SK-N-SH (cell line): ENCODE data around the gene PACSIN2. TPM values are rescaled to one million over a fixed set of nuclear protein-coding genes. Genes with fewer than 3 reads are reported as not detected.

Experiments used
- CTCF ChIA-PET: fragments of 300-600, 350-600 bp; formaldehyde crosslinking; extraction: SDS; loops from one replicate; lab custom pipeline; 2021; lab: Yijun Ruan, JAX
- POLR2A ChIA-PET: fragments of 350-600 bp; sonication (Branson Sonifier 250); formaldehyde crosslinking; extraction: SDS; loops from one replicate; lab custom pipeline; 2020; ENCODE audit warnings: antibody characterized with exemption, inconsistent platforms; lab: Yijun Ruan, JAX
- DNase-seq: peaks from one replicate; pipeline ENCODE4 v3.0.0; 2012
- H2AFZ ChIP-seq: fragments of 200-600 bp; sonication (generic); 2 replicates; pipeline ENCODE4 v1.8.1; 2016; ENCODE audit warnings: antibody characterized with exemption, mild to moderate bottlenecking, low read depth
- H3F3A ChIP-seq: fragments of 200-600 bp; sonication (generic); replicated peaks from 2 replicates; pipeline ENCODE3; 2016; ENCODE audit warnings: antibody characterized with exemption, mild to moderate bottlenecking; ENCODE audit not compliant: insufficient read depth
- H3K27ac ChIP-seq, 2 experiments: fragments of 200-500 bp in 1 of 2; fragments of 200-600 bp in 1 of 2; sonication (Bioruptor generic) in 1 of 2; sonication (generic), shearing (Covaris generic) in 1 of 2; 2 replicates each; pipeline versions ENCODE4 v1.5.1 to v1.6.1; 2014 to 2016; ENCODE audit warnings: low read depth in 2 of 2, inconsistent platforms in 1 of 2, low read length in 1 of 2, mild to moderate bottlenecking in 1 of 2, mixed read lengths in 1 of 2
- H3K27me3 ChIP-seq: fragments of 200-600 bp; sonication (generic), shearing (Covaris generic); 2 replicates; pipeline ENCODE4 v1.6.1; 2016; ENCODE audit warnings: mixed run types; ENCODE audit not compliant: insufficient read depth
- H3K36me3 ChIP-seq, 2 experiments: fragments of 200-500 bp in 1 of 2; fragments of 200-600 bp in 1 of 2; sonication (Bioruptor generic) in 1 of 2; sonication (generic) in 1 of 2; replicated peaks in 1 of 2; 2 replicates each; pipeline versions ENCODE3 to v1.5.1; 2014 to 2016; ENCODE audit warnings: low read length in 1 of 2, mild to moderate bottlenecking in 1 of 2; ENCODE audit not compliant: insufficient read depth in 2 of 2, control insufficient read depth in 1 of 2
- H3K4me1 ChIP-seq, 2 experiments: fragments of 200-500 bp in 1 of 2; fragments of 200-600 bp in 1 of 2; sonication (Bioruptor generic) in 1 of 2; sonication (generic), shearing (Covaris generic) in 1 of 2; 2 replicates each; pipeline versions ENCODE4 v1.5.1 to v1.6.1; 2014 to 2016; ENCODE audit warnings: low read depth in 1 of 2, low read length in 1 of 2, mixed run types in 1 of 2; ENCODE audit not compliant: insufficient read depth in 2 of 2, control insufficient read depth in 1 of 2
- H3K4me2 ChIP-seq: fragments of 200-600 bp; sonication (generic), shearing (Covaris generic); 2 replicates; pipeline ENCODE4 v1.6.1; 2017; ENCODE audit warnings: mixed run types
- H3K4me3 ChIP-seq, 2 experiments: fragments of 200-500 bp in 1 of 2; fragments of 200-600 bp in 1 of 2; sonication (Bioruptor generic) in 1 of 2; sonication (generic), shearing (Covaris generic) in 1 of 2; 2 replicates each; pipeline versions ENCODE4 v1.5.1 to v1.8.1; 2014 to 2016; ENCODE audit warnings: low read depth in 2 of 2, inconsistent platforms in 1 of 2, low read length in 1 of 2, mild to moderate bottlenecking in 1 of 2, mixed read lengths in 1 of 2, moderate library complexity in 1 of 2
- H3K79me2 ChIP-seq: fragments of 200-600 bp; sonication (generic); 2 replicates; pipeline ENCODE4 v1.8.1; 2017; ENCODE audit warnings: mild to moderate bottlenecking; ENCODE audit not compliant: insufficient read depth
- H3K9ac ChIP-seq: fragments of 200-600 bp; sonication (generic); 2 replicates; pipeline ENCODE4 v1.6.1; 2017; ENCODE audit warnings: mixed run types
- H3K9me2 ChIP-seq: fragments of 200-600 bp; sonication (generic); 2 replicates; pipeline ENCODE4 v1.6.1; 2017; ENCODE audit warnings: mixed run types
- H3K9me3 ChIP-seq: fragments of 200-600 bp; sonication (generic); 2 replicates; pipeline ENCODE4 v1.6.1; 2017; ENCODE audit warnings: mixed run types, mild to moderate bottlenecking, moderate library complexity
- H4K20me1 ChIP-seq: fragments of 200-600 bp; sonication (generic); 2 replicates; pipeline ENCODE4 v1.6.1; 2017; ENCODE audit warnings: mild to moderate bottlenecking, mixed run types; ENCODE audit not compliant: insufficient read depth
- CHD2 ChIP-seq: fragments of 150-350 bp; IDR thresholded peaks from 2 replicates; pipeline ENCODE4 v1.6.1; 2018; ENCODE audit warnings: low read length; ENCODE audit not compliant: partially characterized antibody
- ELF1 ChIP-seq: IDR thresholded peaks from 2 replicates; pipeline ENCODE4 v1.4.0; 2012
- EP300 ChIP-seq, 2 experiments: IDR thresholded peaks; 2 replicates each; pipeline versions ENCODE4 v1.4.0 to v1.6.1; 2012; ENCODE audit warnings: borderline replicate concordance in 1 of 2, low read depth in 1 of 2, low read length in 1 of 2
- EZH2phosphoT487 ChIP-seq: fragments of 200-600 bp; sonication (generic); IDR thresholded peaks from 2 replicates; pipeline ENCODE4 v1.6.1; 2017; ENCODE audit warnings: low read depth, mixed run types, mild to moderate bottlenecking, antibody characterized with exemption, moderate library complexity, borderline replicate concordance
- FOSL2 ChIP-seq: IDR thresholded peaks from 2 replicates; pipeline ENCODE4 v1.4.0; 2012; ENCODE audit warnings: low read depth, mild to moderate bottlenecking, moderate library complexity, borderline replicate concordance
- FOXJ3 ChIP-seq: sonication (generic); formaldehyde crosslinking; IDR thresholded peaks from 2 replicates; pipeline ENCODE4 v1.5.1; 2020; ENCODE audit warnings: mild to moderate bottlenecking, missing genetic modification reagents
- GABPA ChIP-seq: IDR thresholded peaks from 2 replicates; pipeline ENCODE4 v1.4.0; 2012; ENCODE audit warnings: low read depth, mild to moderate bottlenecking
- GATA2 ChIP-seq: sonication (generic); formaldehyde crosslinking; IDR thresholded peaks from 2 replicates; pipeline ENCODE4 v1.5.0; 2020; ENCODE audit warnings: mild to moderate bottlenecking, missing genetic modification reagents
- MEF2A ChIP-seq: IDR thresholded peaks from 2 replicates; pipeline ENCODE4 v1.4.0; 2012; ENCODE audit warnings: low read depth, borderline replicate concordance
- MXI1 ChIP-seq: IDR thresholded peaks from 2 replicates; pipeline ENCODE4 v1.6.1; 2012; ENCODE audit warnings: mild to moderate bottlenecking, low read depth, low read length, improper control_type of control experiment
- POLR2AphosphoS5 ChIP-seq: IDR thresholded peaks from 2 replicates; pipeline ENCODE4 v1.6.1; 2012; ENCODE audit warnings: low read depth, low read length
- RCOR1 ChIP-seq: fragments of 150-350 bp; IDR thresholded peaks from 2 replicates; pipeline ENCODE4 v1.6.1; 2017; ENCODE audit warnings: antibody characterized with exemption, low read length
- SMC3 ChIP-seq: IDR thresholded peaks from 2 replicates; pipeline ENCODE4 v1.6.1; 2012; ENCODE audit warnings: low read depth, low read length, improper control_type of control experiment
- TCF12 ChIP-seq: IDR thresholded peaks from 2 replicates; pipeline ENCODE4 v1.4.0; 2012
- TEAD4 ChIP-seq: IDR thresholded peaks from 2 replicates; pipeline ENCODE4 v1.4.0; 2012; ENCODE audit warnings: mild to moderate bottlenecking, borderline replicate concordance; ENCODE audit not compliant: insufficient read depth
- USF1 ChIP-seq: IDR thresholded peaks from 2 replicates; pipeline ENCODE4 v1.4.0; 2012; ENCODE audit warnings: low read depth, borderline replicate concordance
- whole genome bisulfite sequencing: methylation state at CpG from one replicate; pipeline ENCODE4 v1.1.6; 2017; ENCODE audit warnings: low lambda C conversion rate; 5-methylcytosine and 5-hydroxymethylcytosine counted together
- polyA plus RNA-seq, 3 experiments: library from polyadenylated mRNA; depleted of rRNA; stranded (reverse); fragments of >200 nt; gene quantifications; 2 replicates each; pipeline ENCODE4 v1.2.3, GENCODE V29; 2012
- TF ChIP-seq, protein P1 (sequence below): IDR thresholded peaks from 2 replicates; pipeline ENCODE4; 2012
- TF ChIP-seq, protein P2 (sequence below): IDR thresholded peaks from 2 replicates; pipeline ENCODE4 v1.4.0; 2012; ENCODE audit warnings: low read depth
- TF ChIP-seq, protein P3 (sequence below): fragments of 200-600 bp; sonication (generic); IDR thresholded peaks from 2 replicates; pipeline ENCODE4 v1.6.1; 2017; ENCODE audit warnings: antibody characterized with exemption, mild to moderate bottlenecking, moderate library complexity
- TF ChIP-seq, protein P4 (sequence below): fragments of 150-350 bp; IDR thresholded peaks from 2 replicates; pipeline ENCODE4 v1.6.1; 2017; ENCODE audit warnings: antibody characterized with exemption, low read length, low read depth, borderline replicate concordance
- TF ChIP-seq, protein P5 (sequence below): IDR thresholded peaks from 2 replicates; pipeline ENCODE4 v1.4.0; 2012; ENCODE audit warnings: low read depth, borderline replicate concordance

The PACSIN2 gene
- polyA plus RNA-seq, 1 of the 3 experiments (the other 2 are of a cell fraction): 60.5 TPM

- Histone ChIP-seq H3K9me3 (no peaks in the 10 kb centered on the region), H3F3A (no peaks in the 10 kb centered on the region), H3K27me3 (no peaks in the 10 kb centered on the region), H3K27ac (peak overlapping the region; percentile 72 to 83), H3K4me1 (peaks cover 18 to 32% of the 10 kb centered on the region in 2 experiments; a peak in 3 of 4 replicates), H3K36me3 (peaks cover 0 to 5% of the 10 kb centered on the region in 2 experiments), H2AFZ (no peak overlapping the region), H3K79me2 (peaks cover 91% of the 10 kb centered on the region), H4K20me1 (0 out of 2 replicates have a peak, but pooled peaks cover 1% of the 10 kb centered on the region), H3K9ac (peak overlapping the region; percentile 49; the same call in 1 of the 2 replicates), H3K4me3 (peak overlapping the region in 1 of 2 experiments; percentile 12; a peak in 1 of 4 replicates), H3K9me2 (no peaks in the 10 kb centered on the region), H3K4me2 (peak overlapping the region; percentile 59)
- POLR2A ChIA-PET: no interaction called here
- 20% methylated on average over 12 of the region's 13 CpGs for WGBS
- CTCF ChIA-PET: no interaction called here
- peak; percentile 64 for DNase-seq
- TF ChIP-seq MXI1 (peak; percentile 60; the same call in 1 of the 2 replicates), FOSL2 (no peak), RCOR1 (peak; percentile 85), SMC3 (no peak), CHD2 (peak; percentile 38), USF1 (no peak), MEF2A (no peak), POLR2AphosphoS5 (peak; percentile 27; the same call in 1 of the 2 replicates), TCF12 (no peak), GABPA (peak; percentile 52), ELF1 (no peak), EZH2phosphoT487 (no peak), TEAD4 (no peak), FOXJ3 (peak; percentile 57; the same call in 1 of the 2 replicates), GATA2 (CRISPR knock-in tag) (peak; percentile 68), EP300 (IDR thresholded peaks at IDR 0.05; ENCODE audit: borderline replicate concordance in 1 of 2, low read depth in 1 of 2, low read length in 1 of 2) (0 out of 4 replicates have a peak, but pooled peaks of 1 of the 2 experiments have one; percentile 12)
- TF ChIP-seq, protein P1, sequence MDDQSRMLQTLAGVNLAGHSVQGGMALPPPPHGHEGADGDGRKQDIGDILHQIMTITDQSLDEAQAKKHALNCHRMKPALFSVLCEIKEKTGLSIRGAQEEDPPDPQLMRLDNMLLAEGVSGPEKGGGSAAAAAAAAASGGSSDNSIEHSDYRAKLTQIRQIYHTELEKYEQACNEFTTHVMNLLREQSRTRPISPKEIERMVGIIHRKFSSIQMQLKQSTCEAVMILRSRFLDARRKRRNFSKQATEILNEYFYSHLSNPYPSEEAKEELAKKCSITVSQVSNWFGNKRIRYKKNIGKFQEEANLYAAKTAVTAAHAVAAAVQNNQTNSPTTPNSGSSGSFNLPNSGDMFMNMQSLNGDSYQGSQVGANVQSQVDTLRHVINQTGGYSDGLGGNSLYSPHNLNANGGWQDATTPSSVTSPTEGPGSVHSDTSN: peak; percentile 26; the same call in 1 of the 2 replicates
- TF ChIP-seq, protein P2, sequence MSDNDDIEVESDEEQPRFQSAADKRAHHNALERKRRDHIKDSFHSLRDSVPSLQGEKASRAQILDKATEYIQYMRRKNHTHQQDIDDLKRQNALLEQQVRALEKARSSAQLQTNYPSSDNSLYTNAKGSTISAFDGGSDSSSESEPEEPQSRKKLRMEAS: no peak
- TF ChIP-seq, protein P3, sequence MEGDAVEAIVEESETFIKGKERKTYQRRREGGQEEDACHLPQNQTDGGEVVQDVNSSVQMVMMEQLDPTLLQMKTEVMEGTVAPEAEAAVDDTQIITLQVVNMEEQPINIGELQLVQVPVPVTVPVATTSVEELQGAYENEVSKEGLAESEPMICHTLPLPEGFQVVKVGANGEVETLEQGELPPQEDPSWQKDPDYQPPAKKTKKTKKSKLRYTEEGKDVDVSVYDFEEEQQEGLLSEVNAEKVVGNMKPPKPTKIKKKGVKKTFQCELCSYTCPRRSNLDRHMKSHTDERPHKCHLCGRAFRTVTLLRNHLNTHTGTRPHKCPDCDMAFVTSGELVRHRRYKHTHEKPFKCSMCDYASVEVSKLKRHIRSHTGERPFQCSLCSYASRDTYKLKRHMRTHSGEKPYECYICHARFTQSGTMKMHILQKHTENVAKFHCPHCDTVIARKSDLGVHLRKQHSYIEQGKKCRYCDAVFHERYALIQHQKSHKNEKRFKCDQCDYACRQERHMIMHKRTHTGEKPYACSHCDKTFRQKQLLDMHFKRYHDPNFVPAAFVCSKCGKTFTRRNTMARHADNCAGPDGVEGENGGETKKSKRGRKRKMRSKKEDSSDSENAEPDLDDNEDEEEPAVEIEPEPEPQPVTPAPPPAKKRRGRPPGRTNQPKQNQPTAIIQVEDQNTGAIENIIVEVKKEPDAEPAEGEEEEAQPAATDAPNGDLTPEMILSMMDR: no peak
- TF ChIP-seq, protein P4, sequence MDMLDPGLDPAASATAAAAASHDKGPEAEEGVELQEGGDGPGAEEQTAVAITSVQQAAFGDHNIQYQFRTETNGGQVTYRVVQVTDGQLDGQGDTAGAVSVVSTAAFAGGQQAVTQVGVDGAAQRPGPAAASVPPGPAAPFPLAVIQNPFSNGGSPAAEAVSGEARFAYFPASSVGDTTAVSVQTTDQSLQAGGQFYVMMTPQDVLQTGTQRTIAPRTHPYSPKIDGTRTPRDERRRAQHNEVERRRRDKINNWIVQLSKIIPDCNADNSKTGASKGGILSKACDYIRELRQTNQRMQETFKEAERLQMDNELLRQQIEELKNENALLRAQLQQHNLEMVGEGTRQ: no peak
- TF ChIP-seq, protein P5, sequence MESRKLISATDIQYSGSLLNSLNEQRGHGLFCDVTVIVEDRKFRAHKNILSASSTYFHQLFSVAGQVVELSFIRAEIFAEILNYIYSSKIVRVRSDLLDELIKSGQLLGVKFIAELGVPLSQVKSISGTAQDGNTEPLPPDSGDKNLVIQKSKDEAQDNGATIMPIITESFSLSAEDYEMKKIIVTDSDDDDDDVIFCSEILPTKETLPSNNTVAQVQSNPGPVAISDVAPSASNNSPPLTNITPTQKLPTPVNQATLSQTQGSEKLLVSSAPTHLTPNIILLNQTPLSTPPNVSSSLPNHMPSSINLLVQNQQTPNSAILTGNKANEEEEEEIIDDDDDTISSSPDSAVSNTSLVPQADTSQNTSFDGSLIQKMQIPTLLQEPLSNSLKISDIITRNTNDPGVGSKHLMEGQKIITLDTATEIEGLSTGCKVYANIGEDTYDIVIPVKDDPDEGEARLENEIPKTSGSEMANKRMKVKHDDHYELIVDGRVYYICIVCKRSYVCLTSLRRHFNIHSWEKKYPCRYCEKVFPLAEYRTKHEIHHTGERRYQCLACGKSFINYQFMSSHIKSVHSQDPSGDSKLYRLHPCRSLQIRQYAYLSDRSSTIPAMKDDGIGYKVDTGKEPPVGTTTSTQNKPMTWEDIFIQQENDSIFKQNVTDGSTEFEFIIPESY: no peak
Observed at GRCh38 chr22:42959576-42960509, 55.1 kb downstream of the PACSIN2 start.
